HCT116 (cell line): ENCODE results near the gene AMTN. TPM values are rescaled to one million over a fixed set of nuclear protein-coding genes. Genes with fewer than 3 reads are reported as not detected.
A peak's percentile ranks its signal among the peaks of the same experiment; 100 is the strongest.

ENCODE experiments used
- ATAC-seq: fragments of 200-7000 bp; cut with Tn5 transposase; 2 replicates; pipeline ENCODE4 v1.9.1; 2020; ENCODE audit warnings: mild to moderate bottlenecking, moderate library complexity
- BruUV-seq: library from RNA; stranded (reverse); fragments of 400-500 nt; replicated peaks from 2 replicates; lab custom pipeline; 2021; lab: Mats Ljungman, UMichigan
- CTCF ChIA-PET: fragments of 300-600 bp; sonication (Branson Sonifier 250); formaldehyde crosslinking; loops from one replicate; lab custom pipeline; 2021; ENCODE audit warnings: antibody characterized with exemption; lab: Charles Lee
- POLR2A ChIA-PET: fragments of 300-600, 350-600 bp; sonication (Branson Sonifier 250); formaldehyde crosslinking; loops from one replicate; lab custom pipeline; 2021; ENCODE audit warnings: antibody characterized with exemption; lab: Charles Lee
- RAD21 ChIA-PET, 2 experiments: fragments of 300-600 bp; sonication (Branson Sonifier 250); formaldehyde crosslinking; loops; one replicate each; lab custom pipeline; 2023; ENCODE audit warnings: low total read pairs in 2 of 2; ENCODE audit not compliant: uncharacterized antibody in 2 of 2, unreplicated experiment in 2 of 2, low non-redundant PET in 1 of 2; lab: Charles Lee
- DNase-seq: peaks from one replicate; pipeline ENCODE4 v3.0.0-alpha.2; 2010; ENCODE audit warnings: low read depth, low spot score
- H2AFZ ChIP-seq: fragments of 200-600 bp; shearing (Covaris generic), sonication (generic); 2 replicates; pipeline ENCODE4 v1.6.1; 2017; ENCODE audit warnings: low read depth, mixed run types, mixed read lengths, antibody characterized with exemption, low read length; ENCODE audit not compliant: poor library complexity, severe bottlenecking
- H3K27ac ChIP-seq: 2 replicates; pipeline ENCODE4 v1.5.1; 2012; ENCODE audit warnings: low read depth, low read length
- H3K27me3 ChIP-seq: fragments of 200-600 bp; sonication (generic); 2 replicates; pipeline ENCODE4 v1.6.1; 2016; ENCODE audit warnings: mixed run types, low read length, mixed read lengths; ENCODE audit not compliant: insufficient read depth
- H3K36me3 ChIP-seq, 2 experiments: fragments of 200-500 bp in 1 of 2; fragments of 200-600 bp in 1 of 2; sonication (Bioruptor generic) in 1 of 2; sonication (generic) in 1 of 2; 2 replicates each; pipeline versions ENCODE4 v1.5.1 to v1.6.1; 2014 to 2016; ENCODE audit warnings: low read length in 2 of 2, inconsistent platforms in 1 of 2, mixed read lengths in 1 of 2, mixed run types in 1 of 2; ENCODE audit not compliant: insufficient read depth in 2 of 2, control insufficient read depth in 1 of 2
- H3K4me1 ChIP-seq, 2 experiments: fragments of 200-600 bp in 1 of 2; sonication (generic) in 1 of 2; 2 replicates each; pipeline versions ENCODE4 v1.5.1 to v1.6.1; 2012 to 2017; ENCODE audit warnings: low read length in 2 of 2, inconsistent platforms in 1 of 2, mild to moderate bottlenecking in 1 of 2, mixed read lengths in 1 of 2, mixed run types in 1 of 2, moderate library complexity in 1 of 2; ENCODE audit not compliant: insufficient read depth in 2 of 2, control insufficient read depth in 1 of 2
- H3K4me2 ChIP-seq: fragments of 200-600 bp; sonication (generic); 2 replicates; pipeline ENCODE4 v1.6.1; 2017; ENCODE audit warnings: mixed run types, low read length, mixed read lengths
- H3K4me3 ChIP-seq, 2 experiments: fragments of 200-600 bp in 1 of 2; sonication (generic) in 1 of 2; replicated peaks in 1 of 2; 2 replicates each; pipeline ENCODE4 v1.5.1; 2011 to 2016; ENCODE audit warnings: low read length in 2 of 2, control low read depth in 1 of 2, low read depth in 1 of 2, mild to moderate bottlenecking in 1 of 2, mixed read lengths in 1 of 2, mixed run types in 1 of 2
- H3K79me2 ChIP-seq: fragments of 200-600 bp; sonication (generic); 2 replicates; pipeline ENCODE4 v1.6.1; 2017; ENCODE audit warnings: mild to moderate bottlenecking, mixed run types, low read length, moderate library complexity, mixed read lengths; ENCODE audit not compliant: insufficient read depth
- H3K9ac ChIP-seq: fragments of 200-600 bp; sonication (generic); 2 replicates; pipeline ENCODE4 v1.6.1; 2016; ENCODE audit warnings: low read length, mixed read lengths
- H3K9me2 ChIP-seq: fragments of 200-600 bp; sonication (generic), shearing (Covaris generic); 2 replicates; pipeline ENCODE4 v1.6.1; 2017; ENCODE audit warnings: mixed run types, mild to moderate bottlenecking, moderate library complexity; ENCODE audit not compliant: insufficient read depth
- H3K9me3 ChIP-seq, 2 experiments: fragments of 200-500 bp in 1 of 2; fragments of 200-600 bp in 1 of 2; sonication (Bioruptor generic) in 1 of 2; sonication (generic) in 1 of 2; 2 replicates each; pipeline ENCODE4 v1.6.1; 2014 to 2017; ENCODE audit warnings: low read length in 2 of 2, mixed read lengths in 2 of 2, inconsistent platforms in 1 of 2, low read depth in 1 of 2, mild to moderate bottlenecking in 1 of 2, mixed run types in 1 of 2, moderate library complexity in 1 of 2; ENCODE audit not compliant: control insufficient read depth in 1 of 2, insufficient read depth in 1 of 2
- H4K20me1 ChIP-seq: fragments of 200-600 bp; sonication (generic), shearing (Covaris generic); 2 replicates; pipeline ENCODE4 v1.6.1; 2017; ENCODE audit warnings: mixed run types, mild to moderate bottlenecking, moderate library complexity; ENCODE audit not compliant: insufficient read depth
- CBX3 ChIP-seq: IDR thresholded peaks from 2 replicates; pipeline ENCODE4 v1.6.1; 2012; ENCODE audit warnings: low read depth
- CTCF ChIP-seq, 3 experiments: fragments of 200-600 bp in 1 of 3; sonication (generic) in 1 of 3; IDR thresholded peaks in 2 of 3; conservative IDR thresholded peaks in 1 of 3; 2 replicates each; pipeline ENCODE4 v1.5.1; 2012 to 2017; ENCODE audit warnings: low read depth in 2 of 3, low read length in 2 of 3, antibody characterized with exemption in 1 of 3, borderline replicate concordance in 1 of 3, control low read depth in 1 of 3, mild to moderate bottlenecking in 1 of 3, mixed read lengths in 1 of 3, mixed run types in 1 of 3, moderate library complexity in 1 of 3; ENCODE audit not compliant: insufficient read depth in 1 of 3
- EGR1 ChIP-seq: IDR thresholded peaks from 2 replicates; pipeline ENCODE4 v1.6.1; 2012; ENCODE audit warnings: low read depth
- ELF1 ChIP-seq: IDR thresholded peaks from 2 replicates; pipeline ENCODE4 v1.6.1; 2012; ENCODE audit warnings: low read depth, borderline replicate concordance
- EZH2phosphoT487 ChIP-seq: fragments of 200-600 bp; IDR thresholded peaks from 2 replicates; pipeline ENCODE4 v1.6.1; 2018; ENCODE audit warnings: antibody characterized with exemption, borderline replicate concordance
- FOSL1 ChIP-seq: IDR thresholded peaks from 2 replicates; pipeline ENCODE4 v1.6.1; 2012; ENCODE audit warnings: low read depth
- JUND ChIP-seq: IDR thresholded peaks from 2 replicates; pipeline ENCODE4 v1.6.1; 2012
- POLR2AphosphoS5 ChIP-seq: IDR thresholded peaks from 2 replicates; pipeline ENCODE4 v1.6.1; 2011; ENCODE audit warnings: mild to moderate bottlenecking, low read depth, low read length, moderate library complexity
- RAD21 ChIP-seq: IDR thresholded peaks from 2 replicates; pipeline ENCODE4 v1.6.1; 2012; ENCODE audit warnings: low read depth, mild to moderate bottlenecking
- REST ChIP-seq: IDR thresholded peaks from 2 replicates; pipeline ENCODE4 v1.6.1; 2012; ENCODE audit warnings: low read depth
- SIN3A ChIP-seq: IDR thresholded peaks from 2 replicates; pipeline ENCODE4 v1.6.1; 2012; ENCODE audit warnings: low read depth
- SP1 ChIP-seq: IDR thresholded peaks from 2 replicates; pipeline ENCODE4 v1.6.1; 2012; ENCODE audit warnings: low read depth
- TCF7L2 ChIP-seq: IDR thresholded peaks from 2 replicates; pipeline ENCODE4 v1.7.0; 2011; ENCODE audit warnings: borderline replicate concordance, inconsistent platforms; ENCODE audit not compliant: insufficient read depth, insufficient read length; ENCODE audit errors: extremely low read depth
- ZFX ChIP-seq: fragments of 450-650 bp; IDR thresholded peaks from 2 replicates; pipeline ENCODE4 v1.6.1; 2017
- intact Hi-C: fragments of 100-400 bp; cut with micrococcal nuclease; formaldehyde crosslinking; loops from 2 replicates; pipeline ENCODE4 v1.10.0; 2022
- total RNA-seq: library from RNA; stranded (reverse); gene quantifications from one replicate; pipeline ENCODE4 v1.2.1, GENCODE V29; 2021; ENCODE audit not compliant: unreplicated experiment

The AMTN gene
- total RNA-seq, 1 experiment from 2014 or later = not detected

- no peaks in the 10 kb centered on the region for H3K9me3 ChIP-seq
- BruUV-seq = no TSS peak
- H3K36me3 ChIP-seq = no peaks in the 10 kb centered on the region
- intact Hi-C loops = no loop called here
- no peak overlapping the region for H3K27ac ChIP-seq
- no peak overlapping the region for H2AFZ ChIP-seq
- TF ChIP-seq EGR1 (no peak), JUND (no peak), REST (no peak), CBX3 (no peak), FOSL1 (no peak), ZFX (no peak), RAD21 (peak; percentile 58), ELF1 (no peak), POLR2AphosphoS5 (no peak), SIN3A (no peak), TCF7L2 (no peak), CTCF (IDR thresholded peaks at IDR 0.05 in 2 of 3, conservative IDR thresholded peaks at IDR 0.05 in 1 of 3; ENCODE audit: borderline replicate concordance in 1 of 3, insufficient read depth in 1 of 3, low read depth in 2 of 3, low read length in 2 of 3) (peak; percentile 30 to 71 (median 71); a peak in 5 of 6 replicates), SP1 (no peak), EZH2phosphoT487 (no peak)
- RAD21 ChIA-PET = no interaction called here
- H3K27me3 ChIP-seq = no peaks in the 10 kb centered on the region
- H3K9me2 ChIP-seq = no peaks in the 10 kb centered on the region
- no peak overlapping the region for H3K9ac ChIP-seq
- POLR2A ChIA-PET = no interaction called here
- ATAC-seq (peak; percentile 82), DNase-seq (peak; percentile 31)
- H3K4me2 ChIP-seq = no peak overlapping the region
- no peaks in the 10 kb centered on the region for H3K4me1 ChIP-seq
- no peaks in the 10 kb centered on the region for H3K79me2 ChIP-seq
- no peak overlapping the region for H3K4me3 ChIP-seq
- CTCF ChIA-PET = no interaction called here
- H4K20me1 ChIP-seq = no peaks in the 10 kb centered on the region
Measured at GRCh38 chr4:70544279-70544868, 26.0 kb downstream of the AMTN start.
